Activated CD8-positive, alpha-beta memory T cell treated with anti-CD3 and anti-CD28 coated beads, Interleukin-2, amount 10 ng/mL, durations not matched to agents 7 days and 5 days (primary cell): ENCODE results near the gene FOXE1. TPM values are rescaled to one million over a fixed set of nuclear protein-coding genes. Genes with fewer than 3 reads are reported as not detected.
A peak's percentile ranks its signal among the peaks of the same experiment; 100 is the strongest.

Experiments used
- ATAC-seq: fragments of 150-1000 bp; cut with Tn5 transposase; one replicate; pipeline ENCODE4 v1.10.0; 2021; ENCODE audit warnings: moderate library complexity
- CTCF ChIA-PET: fragments of 350-600 bp; sonication (Branson Sonifier 250); formaldehyde crosslinking; loops from one replicate; lab custom pipeline; 2021; ENCODE audit warnings: antibody characterized with exemption; lab: Charles Lee
- DNase-seq: peaks from one replicate; pipeline ENCODE4 v3.0.0-alpha.2; 2020
- H3K27ac Mint-ChIP-seq: one replicate; pipeline ENCODE4 v1.8.0; 2021; ENCODE audit warnings: mild to moderate bottlenecking, mixed read lengths
- H3K27me3 Mint-ChIP-seq: one replicate; pipeline ENCODE4 v1.8.0; 2021; ENCODE audit warnings: mixed read lengths
- H3K36me3 Mint-ChIP-seq: one replicate; pipeline ENCODE4 v1.8.0; 2021; ENCODE audit warnings: mild to moderate bottlenecking, mixed read lengths
- H3K4me1 Mint-ChIP-seq: one replicate; pipeline ENCODE4 v1.8.0; 2021; ENCODE audit warnings: mixed read lengths
- H3K4me3 Mint-ChIP-seq: one replicate; pipeline ENCODE4 v1.8.0; 2021; ENCODE audit warnings: mild to moderate bottlenecking, moderate library complexity, mixed read lengths
- H3K9me3 Mint-ChIP-seq: one replicate; pipeline ENCODE4 v1.8.0; 2022; ENCODE audit warnings: low read depth, mixed read lengths
- total RNA-seq, 2 experiments: library from RNA; stranded (reverse); gene quantifications; one replicate each; pipeline ENCODE4 v1.2.3, GENCODE V29; 2021

FOXE1 gene
- total RNA-seq, 2 experiments from 2014 or later: not detected

DNA sequence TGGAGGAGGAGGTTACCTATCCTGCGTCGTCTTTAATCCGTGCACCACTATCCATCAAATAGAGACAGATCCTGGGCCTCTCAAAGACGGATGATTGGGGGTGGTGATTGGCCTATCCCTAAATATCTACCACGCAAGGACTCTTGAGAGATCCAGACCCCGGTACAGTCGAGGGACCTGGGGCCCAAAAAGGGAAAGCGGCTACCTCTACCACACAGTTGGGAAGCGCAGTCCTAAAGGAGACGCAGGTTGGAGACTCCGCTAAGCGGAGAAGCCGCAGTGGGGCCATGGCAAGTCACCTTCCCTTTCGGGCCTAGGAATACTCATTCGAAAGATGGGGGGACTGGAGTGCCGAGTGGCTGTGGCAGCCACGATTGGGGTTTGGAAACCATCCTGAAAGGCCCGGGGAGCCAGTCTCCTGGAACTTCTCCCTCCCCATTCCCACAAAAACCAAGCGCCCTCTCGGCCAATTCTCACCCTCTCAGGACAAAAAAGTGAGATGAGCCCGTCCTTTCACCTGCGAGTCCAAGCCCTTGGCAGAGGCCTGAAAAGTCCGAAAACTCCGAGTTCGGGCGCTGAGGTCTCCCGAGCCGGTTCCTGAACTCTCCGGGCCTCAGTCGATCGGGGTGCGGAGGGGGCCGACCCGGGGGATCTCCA is 499 bp upstream of the FOXE1 start:
- no peak overlapping the region for H3K27ac Mint-ChIP-seq
- no peak overlapping the region for H3K4me3 Mint-ChIP-seq
- no peaks in the 10 kb centered on the region for H3K9me3 Mint-ChIP-seq
- H3K4me1 Mint-ChIP-seq: peaks cover 12% of the 10 kb centered on the region
- no peak for ATAC-seq
- peaks cover 87% of the 10 kb centered on the region for H3K27me3 Mint-ChIP-seq
- CTCF ChIA-PET: no interaction called here
- no peak for DNase-seq
- H3K36me3 Mint-ChIP-seq: peaks cover 2% of the 10 kb centered on the region

DNA sequence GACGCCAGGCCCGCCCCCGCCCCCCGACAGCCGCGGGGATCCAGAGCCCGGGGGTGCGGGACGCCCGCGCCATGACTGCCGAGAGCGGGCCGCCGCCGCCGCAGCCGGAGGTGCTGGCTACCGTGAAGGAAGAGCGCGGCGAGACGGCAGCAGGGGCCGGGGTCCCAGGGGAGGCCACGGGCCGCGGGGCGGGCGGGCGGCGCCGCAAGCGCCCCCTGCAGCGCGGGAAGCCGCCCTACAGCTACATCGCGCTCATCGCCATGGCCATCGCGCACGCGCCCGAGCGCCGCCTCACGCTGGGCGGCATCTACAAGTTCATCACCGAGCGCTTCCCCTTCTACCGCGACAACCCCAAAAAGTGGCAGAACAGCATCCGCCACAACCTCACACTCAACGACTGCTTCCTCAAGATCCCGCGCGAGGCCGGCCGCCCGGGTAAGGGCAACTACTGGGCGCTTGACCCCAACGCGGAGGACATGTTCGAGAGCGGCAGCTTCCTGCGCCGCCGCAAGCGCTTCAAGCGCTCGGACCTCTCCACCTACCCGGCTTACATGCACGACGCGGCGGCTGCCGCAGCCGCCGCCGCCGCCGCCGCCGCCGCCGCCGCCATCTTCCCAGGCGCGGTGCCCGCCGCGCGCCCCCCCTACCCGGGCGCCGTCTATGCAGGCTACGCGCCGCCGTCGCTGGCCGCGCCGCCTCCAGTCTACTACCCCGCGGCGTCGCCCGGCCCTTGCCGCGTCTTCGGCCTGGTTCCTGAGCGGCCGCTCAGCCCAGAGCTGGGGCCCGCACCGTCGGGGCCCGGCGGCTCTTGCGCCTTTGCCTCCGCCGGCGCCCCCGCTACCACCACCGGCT is 1.0 kb downstream of the FOXE1 start:
- H3K36me3 Mint-ChIP-seq: peaks cover 2% of the 10 kb centered on the region
- H3K27me3 Mint-ChIP-seq: peaks cover 86% of the 10 kb centered on the region
- peak overlapping the region; percentile 67 for H3K4me3 Mint-ChIP-seq
- DNase-seq: peak; percentile 68
- peak; percentile 79 for ATAC-seq
- no peaks in the 10 kb centered on the region for H3K9me3 Mint-ChIP-seq
- CTCF ChIA-PET: interaction anchor here (1.0 to 1.2 kb wide), 4 partner anchors 12 to 157 kb away, joined by 3 to 4 read pairs (median 4); partner anchors contain the start of gene XPA
- peaks cover 12% of the 10 kb centered on the region for H3K4me1 Mint-ChIP-seq
- peak overlapping the region; percentile 50 for H3K27ac Mint-ChIP-seq

DNA sequence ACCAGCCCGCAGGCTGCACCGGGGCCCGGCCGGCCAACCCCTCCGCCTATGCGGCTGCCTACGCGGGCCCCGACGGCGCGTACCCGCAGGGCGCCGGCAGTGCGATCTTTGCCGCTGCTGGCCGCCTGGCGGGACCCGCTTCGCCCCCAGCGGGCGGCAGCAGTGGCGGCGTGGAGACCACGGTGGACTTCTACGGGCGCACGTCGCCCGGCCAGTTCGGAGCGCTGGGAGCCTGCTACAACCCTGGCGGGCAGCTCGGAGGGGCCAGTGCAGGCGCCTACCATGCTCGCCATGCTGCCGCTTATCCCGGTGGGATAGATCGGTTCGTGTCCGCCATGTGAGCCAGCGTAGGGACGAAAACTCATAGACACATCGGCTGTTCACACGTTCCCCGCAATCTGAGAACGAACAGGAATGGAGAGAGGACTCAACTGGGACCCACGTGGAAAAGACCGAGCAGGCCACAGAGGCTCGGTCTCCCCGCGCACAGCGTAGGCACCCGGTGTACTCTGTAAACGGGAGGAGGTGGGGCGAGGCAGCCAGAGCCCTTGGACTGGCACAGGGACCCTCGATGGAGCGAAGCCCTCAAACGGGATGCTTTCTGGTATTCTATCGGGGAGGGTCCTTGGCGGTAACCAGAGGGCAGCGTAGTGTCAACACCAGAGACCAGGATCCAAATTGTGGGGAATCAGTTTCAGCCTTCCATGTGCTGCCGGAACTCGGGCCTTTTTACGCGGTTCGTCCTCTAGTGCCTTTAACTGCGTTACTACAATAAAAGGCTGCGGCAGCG is 1.9 kb downstream of the FOXE1 start:
- ATAC-seq (no peak), DNase-seq (no peak)
- CTCF ChIA-PET: interaction anchor here (1.0 to 1.2 kb wide), 2 partner anchors 13 to 158 kb away, joined by 4 read pairs; partner anchors contain the start of gene XPA
- H3K9me3 Mint-ChIP-seq: no peaks in the 10 kb centered on the region
- H3K4me1 Mint-ChIP-seq: peaks cover 12% of the 10 kb centered on the region
- no peak overlapping the region for H3K27ac Mint-ChIP-seq
- peaks cover 2% of the 10 kb centered on the region for H3K36me3 Mint-ChIP-seq
- H3K4me3 Mint-ChIP-seq: peak overlapping the region; percentile 10
- peaks cover 86% of the 10 kb centered on the region for H3K27me3 Mint-ChIP-seq

DNA sequence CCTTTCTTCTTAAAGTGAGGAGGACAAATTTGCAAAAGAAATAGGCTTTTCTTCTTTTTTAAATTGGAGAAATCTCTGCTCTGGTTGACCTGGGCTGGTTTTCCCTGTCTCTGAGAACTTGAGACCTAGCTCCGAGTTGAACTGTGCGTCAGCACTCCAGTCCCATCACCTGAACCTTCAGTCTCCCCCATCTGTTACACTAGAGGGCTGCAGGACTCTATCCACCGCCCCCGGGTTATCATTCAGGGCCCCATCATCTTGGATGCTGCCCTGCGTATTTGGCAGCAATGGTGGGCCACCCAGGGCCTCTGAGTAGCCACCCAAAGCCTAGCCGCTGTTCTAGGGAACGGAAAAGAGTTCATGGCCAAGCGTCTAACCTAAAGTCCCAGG is 2.5 kb downstream of the FOXE1 start:
- Mint-ChIP-seq H3K27ac (no peak overlapping the region), H3K9me3 (no peaks in the 10 kb centered on the region), H3K4me3 (peak overlapping the region; percentile 10), H3K27me3 (peaks cover 86% of the 10 kb centered on the region), H3K4me1 (peaks cover 12% of the 10 kb centered on the region), H3K36me3 (peaks cover 2% of the 10 kb centered on the region)
- no peak for DNase-seq
- CTCF ChIA-PET: no interaction called here
- ATAC-seq: no peak

DNA sequence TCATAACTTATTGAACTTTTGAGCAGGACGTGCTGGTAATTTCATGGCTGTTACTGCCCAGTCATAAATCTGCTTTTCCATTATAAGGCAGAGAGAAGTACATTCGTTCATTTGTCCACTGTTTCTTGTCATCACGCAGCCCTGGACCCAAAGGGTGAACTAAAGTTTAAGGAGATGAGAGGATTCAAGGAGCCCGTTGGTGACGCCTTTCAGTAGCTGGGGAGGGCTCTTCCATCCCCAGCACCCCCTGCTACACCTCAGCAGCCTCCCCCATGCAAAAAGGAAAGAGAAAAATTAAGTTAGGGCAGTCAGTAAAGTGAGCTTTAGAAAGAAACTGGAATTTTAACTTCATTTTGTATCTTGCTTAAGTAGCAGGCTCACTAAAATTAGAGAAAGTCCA is 2.9 kb downstream of the FOXE1 start:
- ATAC-seq (no peak), DNase-seq (no peak)
- Mint-ChIP-seq H3K27ac (no peak overlapping the region), H3K27me3 (peaks cover 84% of the 10 kb centered on the region), H3K4me3 (no peak overlapping the region), H3K36me3 (peaks cover 2% of the 10 kb centered on the region), H3K4me1 (peaks cover 12% of the 10 kb centered on the region), H3K9me3 (no peaks in the 10 kb centered on the region)
- CTCF ChIA-PET: no interaction called here

DNA sequence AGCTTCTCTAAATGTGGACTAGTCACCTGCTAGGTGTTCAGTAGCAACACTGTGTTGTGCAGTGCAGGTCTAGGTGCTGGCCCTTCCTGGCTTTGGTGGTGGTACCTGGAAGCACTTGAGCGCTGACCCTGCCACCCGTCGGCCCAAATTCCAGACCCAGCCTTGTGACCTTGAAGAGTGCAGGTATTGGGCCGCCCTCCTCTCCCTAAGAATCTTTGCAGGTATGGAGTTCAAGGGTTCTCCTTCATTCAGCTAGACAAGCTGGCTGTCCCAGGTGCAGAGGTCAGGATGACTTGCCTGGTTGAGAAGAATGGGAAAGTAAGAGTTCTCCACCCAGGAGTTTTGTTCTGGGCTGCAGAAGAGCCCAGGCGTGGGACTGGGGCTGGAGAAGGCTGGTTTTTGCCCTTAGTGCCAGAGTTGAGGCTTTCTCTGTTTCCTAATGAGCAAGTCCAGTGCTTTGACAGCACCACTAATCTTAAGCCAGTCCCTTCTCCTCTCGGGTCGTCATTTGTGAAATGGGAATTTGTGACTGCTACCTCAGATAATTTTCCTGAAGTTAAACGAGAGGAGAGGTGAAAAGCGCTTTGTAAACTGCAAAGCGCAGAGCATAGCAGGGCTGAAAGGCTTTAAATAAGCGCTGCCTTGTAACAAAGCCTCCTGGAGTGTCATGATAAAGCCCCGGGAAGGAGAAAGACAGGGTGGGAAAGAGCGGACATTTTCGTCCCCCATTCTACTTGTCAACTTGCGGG is 4.0 kb downstream of the FOXE1 start:
- H3K9me3 Mint-ChIP-seq: no peaks in the 10 kb centered on the region
- ATAC-seq: no peak
- peaks cover 9% of the 10 kb centered on the region for H3K4me1 Mint-ChIP-seq
- H3K27me3 Mint-ChIP-seq: peaks cover 85% of the 10 kb centered on the region
- CTCF ChIA-PET: no interaction called here
- no peak overlapping the region for H3K4me3 Mint-ChIP-seq
- peaks cover 2% of the 10 kb centered on the region for H3K36me3 Mint-ChIP-seq
- DNase-seq: no peak
- no peak overlapping the region for H3K27ac Mint-ChIP-seq

DNA sequence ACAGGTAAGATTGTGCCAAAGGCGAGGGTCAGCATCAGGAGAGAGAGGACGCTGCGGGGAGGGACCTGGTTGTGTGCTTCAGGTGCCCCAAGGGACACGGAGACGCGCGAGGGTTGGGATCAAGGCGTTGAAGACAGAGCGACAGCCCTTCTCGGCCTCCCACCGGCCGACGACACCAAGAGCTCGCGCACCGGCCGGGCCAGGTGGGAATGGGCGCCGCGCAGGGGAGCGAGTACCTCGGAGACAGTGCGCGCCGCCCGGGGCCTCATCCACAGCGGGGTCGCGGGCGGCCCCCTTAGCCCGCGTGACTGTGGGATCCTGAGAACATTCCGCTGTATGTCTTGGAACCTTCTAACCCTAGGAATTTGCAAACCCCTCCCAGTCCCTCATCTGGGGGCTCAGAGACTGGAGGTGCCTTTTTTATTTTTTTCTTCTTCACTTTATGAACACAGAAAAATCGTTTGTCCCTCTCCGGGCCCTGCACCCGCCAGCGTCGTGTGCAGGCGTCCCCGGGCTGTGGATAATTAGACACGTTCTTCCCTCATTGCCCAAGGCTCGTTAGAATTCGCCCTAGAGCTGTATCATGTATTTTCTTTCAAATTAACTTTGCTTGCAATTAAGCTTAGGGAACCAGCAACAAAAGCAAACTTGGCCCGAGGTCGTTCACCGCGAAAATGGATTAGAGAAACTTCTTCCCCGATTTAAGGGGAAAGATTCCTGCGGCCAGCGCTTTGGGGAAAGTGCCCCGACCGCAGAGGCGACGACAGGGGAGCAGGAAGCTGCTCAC is 4.8 kb downstream of the FOXE1 start:
- no peak for DNase-seq
- Mint-ChIP-seq H3K36me3 (peaks cover 2% of the 10 kb centered on the region), H3K27ac (no peak overlapping the region), H3K27me3 (peaks cover 85% of the 10 kb centered on the region), H3K9me3 (no peaks in the 10 kb centered on the region), H3K4me3 (no peak overlapping the region), H3K4me1 (peaks cover 9% of the 10 kb centered on the region)
- CTCF ChIA-PET: interaction anchor here (1.7 kb wide), 1 partner anchor 33 kb away, joined by 4 read pairs; no protein-coding TSS in a partner anchor
- ATAC-seq: no peak

DNA sequence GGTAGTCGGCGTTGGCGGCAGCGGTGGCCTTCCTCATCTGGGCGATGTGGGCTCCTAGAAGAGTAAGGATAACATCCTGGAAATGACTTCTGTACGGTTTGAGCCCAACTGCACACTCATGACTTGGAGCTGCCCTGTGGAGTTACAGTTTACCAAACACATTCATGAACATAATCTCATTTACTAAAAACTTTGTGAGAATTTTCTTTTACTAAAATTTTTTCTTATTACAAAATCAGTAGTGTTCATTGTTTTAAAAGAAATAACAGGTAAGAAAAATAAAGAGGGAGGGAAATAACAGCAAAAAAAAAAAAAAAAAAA is 5.3 kb downstream of the FOXE1 start:
- Mint-ChIP-seq H3K36me3 (peaks cover 2% of the 10 kb centered on the region), H3K27me3 (peaks cover 86% of the 10 kb centered on the region), H3K4me1 (peaks cover 7% of the 10 kb centered on the region), H3K9me3 (no peaks in the 10 kb centered on the region), H3K4me3 (no peak overlapping the region), H3K27ac (no peak overlapping the region)
- CTCF ChIA-PET: interaction anchor here (1.7 kb wide), 1 partner anchor 32 kb away, joined by 4 read pairs; no protein-coding TSS in a partner anchor
- no peak for ATAC-seq
- no peak for DNase-seq

DNA sequence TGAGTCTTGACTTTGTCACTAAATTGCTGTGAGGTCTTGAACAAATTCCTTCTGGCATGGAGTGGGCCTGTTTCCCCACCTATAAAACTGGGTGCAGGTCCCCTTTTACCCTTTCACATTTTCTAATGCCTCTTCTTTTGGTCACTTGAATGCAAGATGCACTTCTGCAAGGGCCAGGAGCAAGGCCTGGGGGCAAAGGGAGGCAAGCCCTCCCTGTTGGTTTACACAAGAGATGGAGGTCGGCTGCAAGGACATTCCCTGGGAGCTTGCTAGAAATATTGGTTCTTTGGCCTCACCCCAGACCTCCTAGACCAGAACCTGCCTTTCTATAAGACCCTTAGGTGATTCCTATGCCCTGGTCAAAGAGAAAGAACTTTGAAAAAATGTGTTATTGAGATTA is 5.8 kb downstream of the FOXE1 start:
- ATAC-seq: no peak
- Mint-ChIP-seq H3K4me1 (peaks cover 7% of the 10 kb centered on the region), H3K9me3 (no peaks in the 10 kb centered on the region), H3K4me3 (no peak overlapping the region), H3K27me3 (peaks cover 85% of the 10 kb centered on the region), H3K36me3 (peaks cover 2% of the 10 kb centered on the region), H3K27ac (no peak overlapping the region)
- no peak for DNase-seq
- CTCF ChIA-PET: interaction anchor here (0.9 to 1.7 kb wide), 2 partner anchors 9 to 32 kb away, joined by 3 to 4 read pairs; no protein-coding TSS in a partner anchor

DNA sequence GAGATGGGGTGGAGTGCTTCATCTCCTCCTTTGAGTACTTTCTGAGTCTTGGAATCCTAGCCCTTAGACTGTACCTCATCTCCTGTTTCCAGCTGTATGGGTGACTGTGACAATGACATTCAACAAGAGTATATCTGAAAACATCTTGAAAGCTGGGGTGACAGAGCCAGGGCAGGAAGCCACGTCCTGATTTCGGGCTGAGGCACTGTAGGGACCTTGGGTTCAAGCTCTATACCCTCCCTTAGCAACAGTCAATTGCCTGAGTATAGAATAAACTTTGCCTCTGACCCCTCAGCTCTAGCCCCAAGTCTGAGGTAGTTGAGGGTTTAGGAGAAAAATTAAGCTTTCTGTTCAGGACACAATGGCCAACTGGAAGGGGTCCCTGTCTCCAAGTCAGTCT is 6.3 kb downstream of the FOXE1 start:
- H3K4me3 Mint-ChIP-seq: no peak overlapping the region
- no peak overlapping the region for H3K27ac Mint-ChIP-seq
- H3K4me1 Mint-ChIP-seq: peaks cover 4% of the 10 kb centered on the region
- H3K36me3 Mint-ChIP-seq: no peaks in the 10 kb centered on the region
- DNase-seq (no peak), ATAC-seq (no peak)
- CTCF ChIA-PET: interaction anchor here (0.9 to 1.7 kb wide), 2 partner anchors 10 to 31 kb away, joined by 3 to 4 read pairs; no protein-coding TSS in a partner anchor
- H3K27me3 Mint-ChIP-seq: peaks cover 85% of the 10 kb centered on the region
- H3K9me3 Mint-ChIP-seq: no peaks in the 10 kb centered on the region

DNA sequence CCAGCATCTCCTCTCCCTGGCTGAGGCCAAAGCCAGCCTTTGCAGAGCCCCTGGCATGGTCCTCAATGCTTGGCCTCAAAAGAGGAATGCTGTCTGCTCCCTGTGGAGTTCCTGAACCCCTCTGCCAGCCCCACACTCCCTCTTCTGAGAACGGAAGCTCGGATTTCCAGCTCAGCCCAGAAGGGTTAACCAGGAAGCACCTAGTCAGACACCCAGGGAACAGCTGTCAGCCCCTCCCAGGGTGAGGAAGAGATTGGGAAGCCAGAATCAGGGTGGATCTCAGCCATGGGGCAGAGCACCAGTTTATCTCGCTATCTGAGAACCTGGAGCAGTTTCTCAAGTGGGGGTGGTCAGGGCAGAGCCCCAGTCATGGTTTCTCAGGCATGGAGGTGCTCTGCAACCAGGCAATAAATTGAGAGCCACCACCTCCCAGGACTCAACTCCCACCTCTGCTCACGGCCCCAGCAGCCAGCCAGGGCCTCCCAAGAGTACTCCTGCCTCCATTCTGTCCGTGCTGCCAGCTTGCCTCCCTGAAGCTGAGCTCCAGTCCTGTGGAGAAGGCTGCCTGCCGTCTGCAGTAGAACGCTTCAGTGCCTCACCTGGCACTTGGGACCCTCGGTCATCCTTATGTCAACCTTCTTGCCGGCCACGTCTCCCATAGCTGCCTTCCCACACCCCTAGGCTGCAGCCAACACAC is 7.6 kb downstream of the FOXE1 start:
- Mint-ChIP-seq H3K36me3 (no peaks in the 10 kb centered on the region), H3K27ac (no peak overlapping the region), H3K4me1 (peaks cover 4% of the 10 kb centered on the region), H3K27me3 (peaks cover 88% of the 10 kb centered on the region), H3K4me3 (no peak overlapping the region), H3K9me3 (no peaks in the 10 kb centered on the region)
- ATAC-seq (no peak), DNase-seq (no peak)
- CTCF ChIA-PET: no interaction called here

DNA sequence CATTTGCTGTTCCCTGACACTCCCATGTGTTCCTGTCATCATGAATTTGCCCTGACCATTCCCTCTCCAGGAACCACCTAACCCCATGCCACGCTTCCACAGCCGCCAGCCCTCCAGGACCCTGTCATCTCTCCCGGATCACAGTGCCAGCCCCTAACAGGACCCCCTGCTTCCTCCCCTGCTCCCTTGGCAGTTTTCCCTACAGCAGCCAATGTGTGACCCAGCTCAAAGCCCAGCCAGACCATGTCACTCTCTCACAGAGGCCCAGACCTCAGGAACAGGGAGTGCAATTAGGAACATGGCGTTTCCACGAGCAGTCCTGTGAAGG is 8.1 kb downstream of the FOXE1 start:
- CTCF ChIA-PET: no interaction called here

More for the DNA sequence above, 8.1 kb downstream of the FOXE1 start:
- peaks cover 2% of the 10 kb centered on the region for H3K36me3 Mint-ChIP-seq
- H3K27ac Mint-ChIP-seq: no peak overlapping the region
- ATAC-seq: no peak
- H3K27me3 Mint-ChIP-seq: peaks cover 88% of the 10 kb centered on the region
- H3K4me1 Mint-ChIP-seq: peaks cover 4% of the 10 kb centered on the region
- no peak overlapping the region for H3K4me3 Mint-ChIP-seq
- no peak for DNase-seq
- H3K9me3 Mint-ChIP-seq: peaks cover 2% of the 10 kb centered on the region
